PC-3 (cell line): ENCODE measurements around the gene ACAP3. TPM values are rescaled to one million over a fixed set of nuclear protein-coding genes. Genes with fewer than 3 reads are reported as not detected.

Experiments
- ATAC-seq: fragments of 200-7000 bp; cut with Tn5 transposase; 2 replicates; pipeline ENCODE4 v1.9.1; 2020; ENCODE audit warnings: mild to moderate bottlenecking, moderate library complexity
- BruUV-seq: library from RNA; stranded (reverse); fragments of 400-500 nt; replicated peaks from 2 replicates; lab custom pipeline; 2021; lab: Mats Ljungman, UMichigan
- CTCF ChIA-PET: fragments of 300-600 bp; sonication (Branson Sonifier 250); formaldehyde crosslinking; loops from one replicate; lab custom pipeline; 2022; ENCODE audit warnings: antibody characterized with exemption; lab: Charles Lee
- POLR2A ChIA-PET: fragments of 300-600 bp; sonication (Branson Sonifier 250); formaldehyde crosslinking; loops from one replicate; lab custom pipeline; 2022; ENCODE audit warnings: antibody characterized with exemption; ENCODE audit not compliant: unreplicated experiment; lab: Charles Lee
- DNase-seq: peaks from one replicate; pipeline ENCODE4 v3.0.0-alpha.2; 2015
- H2AFZ ChIP-seq: fragments of 300-600 bp; sonication (generic); 2 replicates; pipeline ENCODE4 v1.6.0; 2016; ENCODE audit warnings: antibody characterized with exemption, low read length
- H3F3A ChIP-seq: fragments of 300-600 bp; sonication (generic); one replicate; pipeline ENCODE4 v1.6.0; 2017; ENCODE audit warnings: antibody characterized with exemption, low read length, control low read depth, mild to moderate bottlenecking; ENCODE audit not compliant: unreplicated experiment
- H3K27ac ChIP-seq: fragments of 300-600 bp; sonication (generic); 2 replicates; pipeline ENCODE4 v1.5.1; 2016; ENCODE audit warnings: mild to moderate bottlenecking, low read length
- H3K27me3 ChIP-seq: fragments of 300-600 bp; sonication (generic); 2 replicates; pipeline ENCODE4 v1.6.1; 2016; ENCODE audit warnings: low read length, mixed read lengths
- H3K36me3 ChIP-seq: fragments of 300-600 bp; sonication (generic); 2 replicates; pipeline ENCODE4 v1.6.1; 2016; ENCODE audit warnings: low read depth, mixed run types, low read length, mixed read lengths
- H3K4me1 ChIP-seq: fragments of 300-600 bp; sonication (generic); 2 replicates; pipeline ENCODE4 v1.5.1; 2016; ENCODE audit warnings: low read length; ENCODE audit not compliant: insufficient read depth
- H3K4me2 ChIP-seq: fragments of 300-600 bp; sonication (generic); 2 replicates; pipeline ENCODE4 v1.6.0; 2016; ENCODE audit warnings: low read length
- H3K4me3 ChIP-seq: fragments of 300-600 bp; sonication (generic); 2 replicates; pipeline ENCODE4 v1.5.1; 2016; ENCODE audit warnings: mild to moderate bottlenecking, low read length, mixed read lengths
- H3K79me2 ChIP-seq: fragments of 300-600 bp; sonication (generic); 2 replicates; pipeline ENCODE4 v1.6.1; 2017; ENCODE audit warnings: low read length, mixed read lengths
- H3K9ac ChIP-seq: fragments of 300-600 bp; sonication (generic); 2 replicates; pipeline ENCODE4 v1.6.0; 2016; ENCODE audit warnings: mild to moderate bottlenecking, low read length
- H3K9me2 ChIP-seq: fragments of 300-600 bp; sonication (generic); replicated peaks from 2 replicates; pipeline ENCODE4 v1.6.1; 2016; ENCODE audit warnings: mixed run types, low read length, mixed read lengths
- H3K9me3 ChIP-seq: fragments of 300-600 bp; sonication (generic); 2 replicates; pipeline ENCODE4 v1.6.1; 2016; ENCODE audit warnings: low read length, mixed read lengths
- H4K20me1 ChIP-seq: fragments of 300-600 bp; sonication (generic); 2 replicates; pipeline ENCODE4 v1.6.1; 2016; ENCODE audit warnings: low read length, mixed read lengths
- EZH2 ChIP-seq: fragments of 300-600 bp; sonication (generic); IDR thresholded peaks from one replicate; pipeline ENCODE4 v1.6.1; 2017; ENCODE audit warnings: antibody characterized with exemption, mild to moderate bottlenecking, low read length; ENCODE audit not compliant: unreplicated experiment
- EZH2phosphoT487 ChIP-seq: fragments of 300-600 bp; sonication (generic); IDR thresholded peaks from 2 replicates; pipeline ENCODE4 v1.6.1; 2018; ENCODE audit warnings: mild to moderate bottlenecking, antibody characterized with exemption, low read length, borderline replicate concordance
- intact Hi-C: fragments of 100-400 bp; cut with micrococcal nuclease; formaldehyde crosslinking; loops from 2 replicates; pipeline ENCODE4 v1.9.0; 2023
- total RNA-seq: library from RNA; depleted of rRNA; stranded (reverse); fragments of >200 nt; gene quantifications from 2 replicates; pipeline ENCODE4 v1.2.3, GENCODE V29; 2014
- TF ChIP-seq, protein P1 (sequence below): fragments of 300-600 bp; sonication (generic); conservative IDR thresholded peaks from 2 replicates; pipeline ENCODE4 v1.5.1; 2017; ENCODE audit warnings: antibody characterized with exemption, low read depth, mild to moderate bottlenecking, low read length

ACAP3 gene
- total RNA-seq, 1 experiment from 2014 or later: 116 TPM

DNA sequence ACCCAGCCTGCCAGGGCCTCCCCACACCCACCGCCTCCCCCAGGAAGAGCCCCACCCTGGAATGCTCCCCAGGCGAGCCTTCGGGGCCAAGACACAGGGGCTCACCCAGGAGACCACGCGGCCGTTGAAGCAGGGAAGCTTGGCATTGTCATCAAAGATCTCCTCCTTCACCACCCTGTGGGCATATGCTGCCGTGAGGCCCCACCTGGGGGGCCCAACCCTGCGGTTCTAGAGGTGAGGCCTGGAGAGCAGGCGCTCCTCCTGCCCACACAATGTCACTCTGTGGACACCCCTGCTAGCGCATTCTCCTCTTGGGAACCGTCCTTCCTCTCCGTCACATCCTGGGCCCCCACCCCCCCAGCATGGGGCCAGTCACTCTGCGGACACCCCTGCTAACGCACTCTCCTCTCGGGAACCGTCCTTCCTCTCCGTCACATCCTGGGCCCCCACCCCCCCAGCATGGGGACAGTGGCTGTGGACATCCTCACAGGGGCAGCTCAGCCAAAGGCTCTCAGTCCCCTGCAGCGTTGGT is 34.9 kb upstream of the ACAP3 start:
- no TSS peak for BruUV-seq
- H3K79me2 ChIP-seq: peaks cover 66% of the 10 kb centered on the region
- H3K4me1 ChIP-seq: peaks cover 45% of the 10 kb centered on the region
- intact Hi-C loops: no loop called here
- POLR2A ChIA-PET: no interaction called here
- H4K20me1 ChIP-seq: no peaks in the 10 kb centered on the region
- no peak overlapping the region for H3K4me3 ChIP-seq
- no peaks in the 10 kb centered on the region for H3K9me3 ChIP-seq
- no peaks in the 10 kb centered on the region for H3K27me3 ChIP-seq
- DNase-seq: no peak
- CTCF ChIA-PET: no interaction called here
- no peaks in the 10 kb centered on the region for H3F3A ChIP-seq
- no peak overlapping the region for H2AFZ ChIP-seq
- no peak overlapping the region for H3K4me2 ChIP-seq
- H3K9me2 ChIP-seq: no peaks in the 10 kb centered on the region
- no peak for ATAC-seq
- H3K36me3 ChIP-seq: peaks cover 41% of the 10 kb centered on the region
- no peak overlapping the region for H3K9ac ChIP-seq
- TF ChIP-seq, protein P1, sequence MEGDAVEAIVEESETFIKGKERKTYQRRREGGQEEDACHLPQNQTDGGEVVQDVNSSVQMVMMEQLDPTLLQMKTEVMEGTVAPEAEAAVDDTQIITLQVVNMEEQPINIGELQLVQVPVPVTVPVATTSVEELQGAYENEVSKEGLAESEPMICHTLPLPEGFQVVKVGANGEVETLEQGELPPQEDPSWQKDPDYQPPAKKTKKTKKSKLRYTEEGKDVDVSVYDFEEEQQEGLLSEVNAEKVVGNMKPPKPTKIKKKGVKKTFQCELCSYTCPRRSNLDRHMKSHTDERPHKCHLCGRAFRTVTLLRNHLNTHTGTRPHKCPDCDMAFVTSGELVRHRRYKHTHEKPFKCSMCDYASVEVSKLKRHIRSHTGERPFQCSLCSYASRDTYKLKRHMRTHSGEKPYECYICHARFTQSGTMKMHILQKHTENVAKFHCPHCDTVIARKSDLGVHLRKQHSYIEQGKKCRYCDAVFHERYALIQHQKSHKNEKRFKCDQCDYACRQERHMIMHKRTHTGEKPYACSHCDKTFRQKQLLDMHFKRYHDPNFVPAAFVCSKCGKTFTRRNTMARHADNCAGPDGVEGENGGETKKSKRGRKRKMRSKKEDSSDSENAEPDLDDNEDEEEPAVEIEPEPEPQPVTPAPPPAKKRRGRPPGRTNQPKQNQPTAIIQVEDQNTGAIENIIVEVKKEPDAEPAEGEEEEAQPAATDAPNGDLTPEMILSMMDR: no peak
- no peak for TF ChIP-seq EZH2phosphoT487
- no peak for TF ChIP-seq EZH2
- no peak overlapping the region for H3K27ac ChIP-seq

DNA sequence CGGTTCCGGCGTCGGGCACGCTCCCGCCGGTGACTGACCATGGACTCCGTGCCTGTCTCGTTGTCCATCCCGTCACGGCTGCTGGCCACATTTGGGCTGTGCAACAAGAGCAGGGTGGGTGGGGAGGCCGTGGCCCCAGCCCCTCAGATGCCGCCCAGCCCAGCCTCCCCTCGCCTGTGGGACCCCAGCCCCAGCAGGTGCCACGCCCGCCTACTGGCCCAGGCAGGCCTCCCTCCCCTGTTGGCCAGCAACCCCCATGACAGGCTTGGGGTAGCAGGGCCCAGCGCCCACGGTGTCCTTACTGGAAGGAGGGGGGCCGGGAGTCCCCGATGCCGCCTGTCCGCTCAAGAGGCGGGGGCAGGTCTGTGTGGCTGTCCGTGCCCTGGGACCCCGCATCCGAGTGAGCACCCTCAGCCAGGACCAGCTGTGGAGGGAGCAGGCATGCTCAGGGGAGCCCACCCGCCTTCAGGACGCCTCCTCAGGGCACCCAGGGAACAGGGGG is 34.4 kb upstream of the ACAP3 start:
- ChIA-PET POLR2A (no interaction called here), CTCF (no interaction called here)
- Histone ChIP-seq H3K4me1 (peaks cover 39% of the 10 kb centered on the region), H2AFZ (no peak overlapping the region), H3K9ac (no peak overlapping the region), H3K27ac (no peak overlapping the region), H3K79me2 (peaks cover 60% of the 10 kb centered on the region), H4K20me1 (peaks cover 5% of the 10 kb centered on the region; the same call in 1 of the 2 replicates), H3F3A (no peaks in the 10 kb centered on the region), H3K9me3 (no peaks in the 10 kb centered on the region), H3K4me2 (no peak overlapping the region), H3K36me3 (peaks cover 46% of the 10 kb centered on the region), H3K9me2 (no peaks in the 10 kb centered on the region), H3K27me3 (no peaks in the 10 kb centered on the region), H3K4me3 (no peak overlapping the region)
- no peak for TF ChIP-seq EZH2phosphoT487
- TF ChIP-seq, protein P1: no peak
- TF ChIP-seq EZH2: no peak
- intact Hi-C loops: no loop called here
- no peak for DNase-seq
- ATAC-seq: no peak
- BruUV-seq: no TSS peak

DNA sequence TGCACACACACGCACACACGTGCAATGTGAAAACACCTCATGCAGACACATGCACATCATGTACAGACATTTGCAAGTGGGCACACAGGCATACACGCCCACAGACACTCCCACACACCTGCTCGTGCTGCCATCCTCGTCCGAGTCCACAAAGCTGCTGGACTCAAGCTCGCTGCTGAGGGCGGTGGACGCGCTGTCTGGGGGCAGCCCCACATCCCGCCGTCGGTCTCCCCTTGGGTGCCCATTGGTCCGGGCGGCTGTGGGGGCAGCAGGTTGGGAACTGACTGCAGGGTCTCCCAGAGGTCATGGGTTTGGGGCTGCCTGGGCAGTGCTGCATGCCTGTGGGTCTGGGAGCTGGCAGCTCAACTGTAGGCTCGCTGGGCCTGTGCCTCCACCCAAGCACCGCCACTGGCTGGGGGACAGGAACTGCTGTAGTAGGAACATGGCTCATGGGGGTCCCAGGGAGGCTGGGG is 33.9 kb upstream of the ACAP3 start:
- POLR2A ChIA-PET: no interaction called here
- Histone ChIP-seq H4K20me1 (peaks cover 5% of the 10 kb centered on the region; the same call in 1 of the 2 replicates), H2AFZ (no peak overlapping the region), H3K4me2 (no peak overlapping the region), H3K36me3 (peaks cover 50% of the 10 kb centered on the region), H3K79me2 (peaks cover 55% of the 10 kb centered on the region), H3K4me3 (no peak overlapping the region), H3K4me1 (peaks cover 34% of the 10 kb centered on the region), H3K27ac (no peak overlapping the region), H3K27me3 (no peaks in the 10 kb centered on the region), H3K9me3 (no peaks in the 10 kb centered on the region), H3K9ac (no peak overlapping the region), H3F3A (no peaks in the 10 kb centered on the region), H3K9me2 (no peaks in the 10 kb centered on the region)
- no peak for DNase-seq
- intact Hi-C loops: no loop called here
- CTCF ChIA-PET: no interaction called here
- TF ChIP-seq EZH2phosphoT487 (no peak), EZH2 (no peak)
- TF ChIP-seq, protein P1: no peak
- BruUV-seq: no TSS peak
- no peak for ATAC-seq
